VCaP (cell line): ENCODE measurements around the gene NYNRIN.

ENCODE experiments used
- H3K27ac ChIP-seq: fragments of 450-650 bp; 2 replicates; pipeline ENCODE4 v1.5.1; 2017
- CTCF ChIP-seq: fragments of 450-650 bp; conservative IDR thresholded peaks from 2 replicates; pipeline ENCODE4 v1.5.1; 2017; ENCODE audit warnings: mild to moderate bottlenecking, moderate library complexity

NYNRIN gene

GRCh38 chr14:24406416-24406815 lies 7.6 kb downstream of the NYNRIN start:
- no peak for TF ChIP-seq CTCF
- no peak overlapping the region for H3K27ac ChIP-seq

GRCh38 chr14:24407608-24408325 lies 9.0 kb downstream of the NYNRIN start:
- H3K27ac ChIP-seq = no peak overlapping the region
- no peak for TF ChIP-seq CTCF

GRCh38 chr14:24408764-24409163 lies 10.0 kb downstream of the NYNRIN start:
- H3K27ac ChIP-seq = no peak overlapping the region
- TF ChIP-seq CTCF = no peak

GRCh38 chr14:24409192-24409591 lies 10.4 kb downstream of the NYNRIN start:
- TF ChIP-seq CTCF = no peak
- no peak overlapping the region for H3K27ac ChIP-seq

- TF ChIP-seq CTCF = no peak
- H3K27ac ChIP-seq = no peak overlapping the region
Measured at GRCh38 chr14:24409956-24410355, 11.2 kb downstream of the NYNRIN start.

GRCh38 chr14:24411443-24412389 lies 12.9 kb downstream of the NYNRIN start:
- TF ChIP-seq CTCF = peak; percentile 76

GRCh38 chr14:24414077-24414476 lies 15.3 kb downstream of the NYNRIN start:
- no peak overlapping the region for H3K27ac ChIP-seq
- no peak for TF ChIP-seq CTCF

More at GRCh38 chr14:24411443-24412389, 12.9 kb downstream of the NYNRIN start:
- no peak overlapping the region for H3K27ac ChIP-seq
